Umbilical cord (tissue), 2 donors: ENCODE results near the gene GPT2. TPM values are rescaled to one million over a fixed set of nuclear protein-coding genes. Genes with fewer than 3 reads are reported as not detected.
"Not testable (repeated sequence)": the region's sequence is repeated elsewhere in the genome, so short reads cannot be mapped to it uniquely, and the experiment has no call there.

ENCODE experiments used
- DNase-seq: peaks from one replicate; pipeline ENCODE4 v3.0.0-alpha.2; 2015; ENCODE audit warnings: low spot score
- total RNA-seq: library from RNA; depleted of rRNA; stranded (reverse); fragments of >200 nt; gene quantifications from one replicate; pipeline ENCODE4 v1.2.3, GENCODE V29; 2014; ENCODE audit warnings: low replicate concordance; ENCODE audit not compliant: insufficient read depth

Gene GPT2
- total RNA-seq, 1 donor from 2014 or later = 9.6 TPM

DNA sequence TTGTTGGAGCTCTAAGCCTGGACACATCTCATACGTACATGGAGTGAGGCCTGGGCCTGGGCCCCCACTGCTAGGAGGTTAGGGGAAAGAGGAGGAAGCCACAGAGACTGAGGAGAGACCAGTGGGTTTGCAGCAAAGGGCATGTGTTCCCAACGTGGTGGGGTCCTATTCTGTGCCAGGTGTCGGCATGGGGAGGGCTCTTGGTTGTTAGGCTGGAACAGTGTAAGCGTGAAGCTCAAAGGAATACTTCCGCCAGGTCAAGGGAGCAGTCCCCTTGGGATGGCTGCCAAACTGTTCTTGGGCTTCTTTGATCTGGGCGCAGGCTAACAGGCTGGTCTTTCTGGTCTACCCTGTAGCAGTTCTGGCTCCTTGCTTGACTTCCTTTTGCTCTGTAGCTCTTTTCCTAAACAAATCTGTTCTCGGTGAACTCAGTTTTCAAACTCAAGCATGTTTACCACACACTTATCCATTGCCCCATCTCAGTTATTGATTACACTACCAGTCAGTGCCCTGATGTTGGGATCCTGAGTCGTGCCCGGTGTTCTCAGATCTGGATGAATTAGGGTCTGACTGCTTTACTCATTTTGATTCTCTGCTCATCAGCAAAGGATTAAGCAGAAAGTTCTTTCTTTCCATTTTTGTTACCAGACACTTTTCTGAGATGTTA, 36.4 kb downstream of the GPT2 start:
- no peak for DNase-seq

DNA sequence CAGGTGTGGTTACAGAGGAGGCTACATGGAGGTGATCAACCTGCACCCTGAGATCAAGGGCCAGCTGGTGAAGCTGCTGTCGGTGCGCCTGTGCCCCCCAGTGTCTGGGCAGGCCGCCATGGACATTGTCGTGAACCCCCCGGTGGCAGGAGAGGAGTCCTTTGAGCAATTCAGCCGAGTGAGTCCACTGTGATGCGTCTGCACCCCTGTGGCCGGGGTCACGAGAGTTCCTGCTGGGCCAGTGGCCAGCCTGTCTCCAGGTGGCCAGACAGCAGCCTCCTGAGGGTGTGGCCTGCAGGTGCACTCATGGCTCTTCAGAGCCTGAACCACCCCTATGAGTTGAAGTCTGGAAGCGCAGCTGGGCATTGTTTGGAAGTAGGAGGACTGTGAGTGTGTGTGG, 38.1 kb downstream of the GPT2 start:
- no peak for DNase-seq

DNA sequence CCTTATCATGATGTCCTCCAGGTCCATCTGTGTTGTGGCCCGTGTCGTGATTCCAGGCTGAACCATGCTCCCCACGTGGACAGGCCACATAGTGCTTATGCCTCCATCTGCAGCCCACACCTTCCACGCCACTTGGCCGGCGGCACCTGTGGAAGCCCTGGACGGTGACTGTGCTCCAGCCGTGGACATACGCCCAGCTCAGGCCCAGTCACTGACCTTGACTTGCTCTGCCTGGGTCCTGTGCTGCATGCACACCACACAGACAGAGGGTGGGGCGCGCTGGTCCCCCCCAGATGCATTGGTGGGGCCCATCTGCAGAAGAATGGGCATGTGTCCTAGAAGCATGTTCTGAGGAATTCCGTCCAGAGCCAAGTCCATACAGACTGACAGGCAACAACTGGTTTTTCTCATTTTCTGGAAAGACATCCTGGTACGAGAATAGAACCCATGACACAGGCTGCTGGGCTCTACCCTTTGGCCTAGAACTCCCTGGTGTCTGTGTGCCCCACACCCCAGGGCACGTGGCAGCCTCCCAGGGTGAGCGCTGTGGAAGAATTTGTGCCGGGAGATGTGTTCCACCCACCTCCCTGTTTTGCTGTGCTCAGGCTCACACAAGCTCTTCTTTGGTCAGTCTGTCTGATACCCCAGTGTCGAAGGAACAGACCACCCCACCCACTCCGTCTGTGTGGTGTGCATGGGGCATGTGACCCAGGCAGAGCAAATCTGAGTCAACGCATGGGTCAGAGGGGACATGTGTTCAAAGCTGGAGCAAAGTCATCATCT, 39.5 kb downstream of the GPT2 start:
- DNase-seq = no peak

DNA sequence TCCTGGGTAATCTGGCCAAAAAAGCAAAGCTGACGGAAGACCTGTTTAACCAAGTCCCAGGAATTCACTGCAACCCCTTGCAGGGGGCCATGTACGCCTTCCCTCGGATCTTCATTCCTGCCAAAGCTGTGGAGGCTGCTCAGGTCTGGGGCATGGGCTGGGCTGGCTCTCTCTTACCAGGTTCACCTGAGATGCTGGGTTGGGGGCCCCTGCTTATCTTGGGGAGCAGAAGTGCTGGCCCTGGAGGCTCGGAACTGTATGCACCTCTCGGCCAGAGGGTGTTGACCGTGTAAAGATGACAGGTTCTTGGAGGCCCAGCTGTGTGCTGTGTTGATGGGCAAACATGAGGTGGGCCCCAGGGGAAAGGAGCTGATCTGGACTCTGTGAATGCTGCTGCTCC, 40.2 kb downstream of the GPT2 start:
- DNase-seq = no peak

DNA sequence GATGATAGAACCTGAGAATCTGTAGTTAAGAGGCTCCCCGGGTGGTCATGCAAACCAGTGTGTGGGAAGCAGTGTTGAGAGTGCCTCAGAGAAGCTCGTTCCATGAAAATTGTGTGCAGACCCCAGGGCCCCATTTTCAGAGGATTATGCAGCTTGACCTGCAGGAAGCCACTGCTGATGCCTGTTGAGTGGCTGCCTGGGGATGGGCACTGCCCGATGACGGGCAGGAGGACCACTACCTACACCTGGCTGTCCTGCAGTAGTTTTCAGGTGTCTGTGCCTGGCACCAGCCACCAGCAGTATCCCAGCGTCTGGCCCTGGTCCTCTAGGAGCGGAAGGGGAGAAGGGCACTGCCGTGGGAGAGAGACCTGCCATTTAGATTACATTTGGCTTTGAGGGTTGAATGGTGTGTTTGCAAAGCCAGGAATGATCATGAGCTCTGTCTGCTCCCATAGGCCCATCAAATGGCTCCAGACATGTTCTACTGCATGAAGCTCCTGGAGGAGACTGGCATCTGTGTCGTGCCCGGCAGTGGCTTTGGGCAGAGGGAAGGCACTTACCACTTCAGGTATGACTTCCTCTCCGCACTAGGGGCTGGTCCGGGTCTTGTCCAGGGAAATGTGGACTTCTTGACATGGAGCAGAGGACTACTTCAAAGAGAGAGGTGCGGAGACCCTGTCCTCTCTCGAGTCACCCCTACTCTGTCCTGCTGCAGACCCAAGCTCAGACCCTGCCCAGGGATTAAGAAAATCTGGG, 42.5 kb downstream of the GPT2 start:
- no peak for DNase-seq

DNA sequence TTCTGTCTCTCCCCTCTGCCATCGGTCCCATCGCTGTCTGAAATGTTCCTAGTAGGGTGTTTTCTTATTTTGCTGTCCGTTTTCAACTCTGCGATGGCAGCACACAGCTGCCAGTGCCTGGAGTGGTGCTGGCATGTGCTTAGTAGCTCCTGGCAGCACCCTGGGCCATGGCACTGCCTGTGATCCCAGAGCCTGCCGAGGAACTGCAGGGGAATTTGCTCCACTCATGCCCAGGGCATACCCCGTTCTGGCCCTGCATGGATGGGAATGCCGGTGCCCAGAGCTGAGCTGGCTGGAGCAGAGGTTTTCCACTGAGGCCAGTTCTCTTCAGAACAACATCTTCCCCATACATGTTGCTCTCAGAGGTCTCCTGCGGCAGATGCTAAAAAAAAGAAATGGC, 43.1 kb downstream of the GPT2 start:
- no peak for DNase-seq

DNA sequence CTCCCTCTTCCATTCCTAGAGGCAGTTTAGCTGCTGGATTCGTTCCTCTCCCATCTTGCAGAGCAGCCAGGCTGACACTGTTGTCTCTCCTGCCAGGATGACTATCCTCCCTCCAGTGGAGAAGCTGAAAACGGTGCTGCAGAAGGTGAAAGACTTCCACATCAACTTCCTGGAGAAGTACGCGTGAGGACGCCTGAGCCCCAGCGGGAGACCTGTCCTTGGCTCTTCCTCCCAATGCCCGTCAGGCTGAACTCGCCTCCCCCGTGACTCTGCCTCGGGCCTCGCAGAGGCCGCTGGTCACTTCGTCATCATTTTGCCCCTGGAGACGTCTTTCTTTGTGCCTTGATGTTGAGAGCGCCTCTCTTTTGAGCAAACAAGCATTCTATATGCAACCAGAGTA, 44.6 kb downstream of the GPT2 start:
- DNase-seq = no peak

DNA sequence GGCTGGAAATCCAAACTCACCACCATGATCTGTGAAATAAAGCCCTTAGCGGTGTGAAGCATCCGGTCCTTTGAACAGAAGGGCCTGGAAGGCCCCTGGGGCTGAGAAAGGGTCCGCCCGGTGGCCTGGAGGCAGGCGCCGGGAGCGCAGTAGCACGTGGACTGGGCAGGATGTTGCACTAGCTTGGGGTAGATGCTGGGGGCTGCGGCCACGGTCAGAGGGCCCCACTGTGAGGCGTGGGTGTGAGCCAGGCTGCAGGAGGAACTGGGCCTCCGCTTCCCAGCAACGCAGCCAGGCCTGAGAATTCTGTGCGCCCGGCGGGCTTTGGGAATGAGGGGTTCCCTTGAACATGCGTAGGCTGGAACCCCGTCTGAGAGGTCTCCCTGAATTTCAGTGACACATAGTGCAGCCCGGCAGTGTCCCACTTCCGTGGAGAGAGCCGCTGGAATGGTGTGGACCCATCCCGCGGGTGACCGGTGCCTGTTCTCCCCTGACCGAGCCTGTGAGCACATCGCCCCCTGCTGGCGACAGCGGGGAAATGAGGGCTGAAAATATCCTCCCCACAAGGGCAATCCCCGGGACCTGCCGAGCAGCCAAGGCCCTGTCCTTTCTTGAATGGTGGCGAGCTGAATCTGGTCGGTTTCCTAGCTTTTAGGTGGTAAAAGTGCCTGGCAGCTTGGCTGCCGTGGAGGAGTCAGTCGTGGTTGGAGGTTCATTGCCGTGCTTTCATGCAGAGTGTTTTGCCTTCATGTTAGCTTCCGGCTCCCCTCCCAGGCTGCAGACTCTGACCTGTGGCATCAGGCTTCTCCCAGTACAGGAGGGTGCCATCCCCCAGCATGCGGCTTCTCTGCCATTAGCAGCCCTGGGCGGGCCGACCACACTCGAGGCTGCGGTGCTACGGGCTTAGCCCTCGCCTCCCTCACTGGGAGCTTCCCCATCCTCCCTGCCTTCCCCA, 45.5 kb downstream of the GPT2 start:
- peak; percentile 29 for DNase-seq

DNA sequence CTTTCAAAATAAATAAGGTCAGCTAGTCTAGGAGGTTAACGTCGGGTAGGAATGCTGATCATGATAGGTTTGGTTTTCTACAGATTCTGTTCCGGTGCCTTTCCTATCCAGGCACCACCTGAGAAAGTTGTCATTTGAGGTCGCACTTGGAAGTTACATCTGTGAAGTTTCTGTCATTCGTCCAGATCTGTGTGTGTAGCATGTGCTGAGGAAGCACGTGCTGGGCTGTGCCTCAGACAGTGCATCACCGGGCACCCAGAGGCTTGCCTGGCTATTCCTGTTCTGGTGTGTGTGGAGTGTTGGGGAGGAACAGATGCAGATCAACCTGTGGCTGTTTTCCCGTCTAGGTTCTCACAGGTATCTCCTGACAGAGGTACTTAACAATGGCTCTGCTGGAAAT, 46.7 kb downstream of the GPT2 start:
- no peak for DNase-seq

DNA sequence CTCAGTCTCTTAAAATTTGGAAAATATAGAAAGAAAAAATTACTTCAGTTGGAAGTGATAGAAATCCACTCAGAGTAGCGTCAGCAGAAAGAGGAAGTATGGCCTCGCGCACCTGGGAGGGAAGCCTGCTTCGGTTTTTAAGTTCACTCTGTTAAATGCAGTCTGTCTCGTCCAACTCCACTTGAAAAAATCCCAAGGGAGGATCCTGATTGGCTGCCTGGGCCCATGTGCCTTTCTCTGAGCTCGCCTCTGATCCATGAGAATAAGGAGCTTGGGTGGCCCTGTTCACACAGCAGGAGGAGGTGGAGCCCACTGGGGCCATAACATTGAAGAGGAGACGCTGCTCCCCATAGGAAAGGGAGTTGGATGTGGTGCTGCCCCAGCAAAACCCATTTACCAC, 48.6 kb downstream of the GPT2 start:
- no peak for DNase-seq

DNA sequence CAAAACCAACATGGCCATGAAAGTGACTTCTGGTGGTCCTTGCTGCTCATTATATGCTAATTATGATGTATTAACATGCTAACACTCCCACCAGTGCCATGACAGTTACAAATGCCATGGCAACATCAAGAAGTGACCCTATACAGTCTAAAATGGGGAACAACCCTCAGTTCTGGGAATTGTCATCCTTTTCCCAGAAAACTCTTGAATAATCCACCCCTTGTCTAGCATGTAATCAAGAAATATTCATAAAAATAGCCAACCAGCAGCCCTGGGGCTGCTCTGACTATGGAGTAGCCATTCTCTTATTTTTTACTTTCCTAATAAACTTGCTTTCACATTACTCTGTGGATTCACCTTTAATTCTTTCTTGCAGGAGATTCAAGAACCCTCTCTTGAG, 53.4 kb downstream of the GPT2 start:
- no peak for DNase-seq

DNA sequence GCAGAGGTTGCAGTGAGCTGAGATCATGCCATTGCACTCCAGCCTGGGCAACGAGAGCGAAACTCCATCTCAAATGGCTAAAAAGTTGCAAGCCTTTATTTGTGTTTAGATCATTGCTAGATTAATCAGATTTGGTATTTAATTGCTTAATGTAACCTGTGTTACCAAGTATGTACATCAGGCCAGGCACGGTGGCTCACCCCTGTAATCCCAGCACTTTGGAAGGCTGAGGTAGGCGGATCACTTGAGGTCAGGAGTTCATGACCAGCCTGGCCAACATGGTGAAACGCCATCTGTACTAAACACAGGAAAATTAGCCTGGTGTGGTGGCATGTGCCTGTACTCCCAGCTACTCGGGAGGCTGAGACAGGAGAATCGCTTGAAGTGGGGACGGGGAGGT, 60.6 kb downstream of the GPT2 start:
- DNase-seq = not testable (repeated sequence)

DNA sequence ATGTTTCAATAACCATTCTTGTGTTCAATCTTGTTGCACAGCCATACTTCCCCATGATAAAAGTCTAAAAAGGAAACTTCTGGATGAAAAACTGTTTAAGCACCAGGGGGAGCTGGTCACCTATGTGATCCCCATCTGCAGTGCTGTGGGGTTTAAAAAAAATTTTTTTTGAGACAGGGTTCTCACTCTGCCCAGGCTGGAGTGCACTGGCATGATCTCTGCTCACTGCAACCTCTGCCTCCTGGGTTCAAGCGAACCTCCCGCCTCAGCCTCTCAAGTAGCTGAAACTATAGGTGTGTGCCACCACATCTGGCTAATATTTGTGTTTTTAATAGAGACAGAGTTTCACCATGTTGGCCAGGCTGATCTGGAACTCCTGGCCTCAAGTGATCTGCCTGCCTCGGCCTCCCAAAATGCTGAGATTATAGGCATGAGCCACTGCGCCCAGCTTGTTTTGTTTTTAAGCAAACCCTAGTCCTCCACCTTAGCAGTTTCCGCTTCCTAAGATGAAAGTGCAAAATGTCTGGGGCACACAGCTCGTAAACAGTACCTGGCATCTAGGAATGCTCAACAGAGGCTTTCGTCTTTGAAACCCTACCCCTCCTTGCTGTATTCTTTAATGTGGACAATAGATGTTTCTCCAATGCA, 63.9 kb downstream of the GPT2 start:
- DNase-seq = peak; percentile 31

DNA sequence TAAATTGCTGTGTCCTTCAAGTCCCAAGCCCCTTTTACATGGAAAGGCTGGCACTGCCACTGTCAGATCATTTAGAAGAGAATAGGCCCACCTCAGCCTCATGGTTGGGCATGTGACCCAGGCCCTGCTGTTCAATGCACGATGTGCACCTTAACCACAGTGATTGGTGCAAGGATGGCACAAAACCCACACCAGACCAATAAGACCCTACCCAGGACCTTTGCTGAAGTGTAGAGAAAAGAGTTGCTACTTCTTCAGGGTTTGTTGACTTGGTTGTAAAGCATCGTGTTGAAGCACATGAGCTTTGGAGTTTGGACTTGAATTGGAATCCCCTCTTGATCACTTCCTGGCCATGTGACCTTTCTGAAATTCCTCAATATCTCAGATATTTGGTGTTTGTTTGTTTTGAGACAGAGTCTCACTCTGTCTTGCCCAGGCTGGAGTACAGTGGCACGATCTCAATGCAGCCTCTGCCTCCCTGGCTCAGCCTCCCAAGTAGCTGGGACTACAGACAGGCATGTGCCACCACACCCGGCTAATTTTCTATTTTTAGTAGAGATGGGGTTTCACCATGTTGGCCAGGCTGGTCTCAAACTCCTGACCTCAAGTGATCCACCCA, 64.5 kb downstream of the GPT2 start:
- no peak for DNase-seq

DNA sequence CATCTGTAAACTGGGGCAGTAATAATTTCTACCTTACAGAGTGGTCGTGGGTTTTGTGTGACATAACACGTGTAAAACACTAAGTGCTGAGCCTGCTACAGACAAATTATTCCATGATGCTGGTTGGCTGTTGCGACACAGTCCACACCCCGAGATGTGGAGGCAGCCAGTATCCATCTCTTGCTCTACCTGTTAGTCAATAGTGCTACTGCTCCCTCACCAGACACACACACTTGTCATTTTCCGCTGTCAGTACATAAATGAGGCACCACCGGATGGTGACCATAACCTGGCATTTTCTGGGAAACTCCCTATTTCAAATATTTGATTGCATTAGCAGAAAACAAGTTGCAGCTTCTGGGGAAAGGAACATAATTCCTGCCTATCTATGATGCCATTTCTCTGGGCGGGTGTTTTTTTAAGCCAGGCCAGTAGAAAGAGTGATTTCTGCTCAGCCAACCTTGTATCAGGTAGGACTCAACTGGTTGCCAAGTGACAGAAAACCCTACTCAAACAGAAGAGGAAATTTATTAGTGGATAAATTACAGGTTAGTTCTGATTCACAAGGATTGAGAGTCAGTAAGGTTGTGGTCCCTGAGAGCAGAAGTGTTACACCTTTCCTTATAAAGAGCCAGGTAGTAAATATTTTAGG, 65.2 kb downstream of the GPT2 start:
- no peak for DNase-seq

DNA sequence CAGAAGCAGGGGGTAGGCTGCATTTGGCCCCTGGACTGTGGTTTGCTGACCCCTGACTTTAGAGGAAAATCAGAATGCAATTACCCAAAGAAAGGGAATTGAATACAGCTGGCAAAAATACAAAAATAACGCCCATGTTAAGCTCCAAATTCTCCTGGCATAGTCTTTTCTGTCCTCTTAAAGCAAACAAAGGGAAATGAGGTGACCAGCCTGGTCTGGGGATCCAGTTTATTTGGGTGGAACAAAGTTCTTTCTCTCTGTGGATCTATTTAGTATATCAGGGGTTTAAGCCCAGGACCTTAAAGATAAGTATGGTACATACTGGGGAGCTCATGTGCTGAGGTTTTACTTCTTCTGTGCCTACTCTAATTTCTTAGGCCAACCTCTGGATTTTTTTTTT, 65.8 kb downstream of the GPT2 start:
- DNase-seq = no peak

DNA sequence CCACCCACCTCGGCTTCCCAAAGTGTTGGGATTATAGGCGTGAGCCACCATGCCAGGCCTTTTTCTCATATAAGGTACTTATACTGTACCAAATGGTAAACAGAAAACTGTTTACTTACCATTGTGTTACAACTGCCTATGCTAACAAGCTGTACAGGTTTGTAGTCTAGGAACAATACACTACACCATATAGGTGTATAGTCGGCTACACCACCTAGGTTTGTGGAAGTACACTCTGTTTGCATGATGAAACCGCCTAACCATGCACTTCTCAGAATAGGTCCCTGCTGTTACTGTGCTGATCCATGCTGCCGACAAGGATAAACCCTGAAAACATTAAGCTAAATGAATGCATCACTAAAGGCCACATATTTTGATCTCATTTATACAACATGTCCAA, 70.4 kb downstream of the GPT2 start:
- no peak for DNase-seq

DNA sequence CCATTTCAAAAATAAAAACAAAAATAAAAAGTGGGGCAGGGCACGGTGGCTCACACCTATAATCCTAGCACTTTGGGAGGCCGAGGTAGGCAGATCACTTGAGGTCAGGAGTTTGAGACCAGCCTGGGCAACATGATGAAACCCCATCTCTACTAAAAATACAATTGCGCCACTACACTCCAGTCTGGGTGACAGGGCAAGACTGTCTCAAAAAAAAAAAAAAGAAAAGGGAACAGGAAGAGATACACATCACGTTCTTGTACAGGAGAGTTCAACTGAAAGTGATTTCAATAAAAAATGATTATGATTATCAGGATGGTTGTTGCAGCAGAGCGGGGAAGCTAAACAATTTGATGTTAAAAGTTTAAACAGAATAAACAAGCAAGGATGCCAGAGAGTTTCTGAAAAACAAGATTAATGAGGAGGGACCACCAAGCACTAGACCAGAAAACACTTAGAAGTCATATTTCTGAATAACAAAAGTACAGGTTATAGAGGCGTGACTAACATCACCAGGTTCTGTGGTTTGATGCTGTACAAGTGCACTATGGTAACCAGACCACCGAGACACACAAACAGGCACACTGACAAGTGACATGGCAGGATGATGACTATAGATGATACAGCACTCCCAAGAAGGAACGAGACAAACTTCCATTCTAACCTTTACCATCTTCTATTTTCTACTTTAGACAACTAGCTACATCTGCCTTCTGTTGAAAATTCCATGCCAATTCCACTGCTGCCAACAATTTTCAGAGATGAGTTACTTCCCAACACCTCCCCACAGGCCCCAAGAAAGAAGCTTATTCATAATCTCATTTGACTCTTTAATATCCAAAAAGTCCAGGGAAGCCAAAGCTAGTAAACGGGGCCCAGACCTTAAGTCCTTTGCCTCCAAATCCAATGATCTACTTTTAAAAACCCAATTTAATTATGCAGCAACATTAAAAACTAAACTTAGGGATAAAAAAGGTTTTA, 77.5 kb downstream of the GPT2 start:
- peak; percentile 22 for DNase-seq

DNA sequence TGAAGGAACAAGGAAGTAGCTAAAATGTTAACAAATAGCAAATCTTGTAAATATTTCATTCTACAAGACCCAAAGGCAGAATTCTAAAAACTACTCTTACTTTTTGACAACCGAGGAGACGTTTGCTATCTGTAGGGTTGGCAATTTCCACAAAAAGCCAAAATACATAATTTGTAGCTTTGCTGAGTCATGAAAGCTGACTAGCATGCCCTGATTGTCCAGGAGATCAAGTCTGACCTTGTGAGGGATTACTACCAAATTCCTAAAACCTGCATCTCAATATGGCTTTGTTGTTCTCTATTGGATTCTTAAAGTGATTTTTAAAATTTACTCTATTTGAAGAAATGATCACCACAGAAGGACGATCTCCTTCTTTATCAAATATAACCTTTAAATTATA, 78.5 kb downstream of the GPT2 start:
- no peak for DNase-seq
